NCI-H2227 (cell line): ENCODE results near the gene USP3.
"Not testable (repeated sequence)": the region's sequence is repeated elsewhere in the genome, so short reads cannot be mapped to it uniquely, and the experiment has no call there.

Source experiments
- DNase-seq: peaks from one replicate; lab custom pipeline; 2025; ENCODE audit not compliant: unreplicated experiment; lab: John Stamatoyannopoulos, UW

The USP3 gene

GRCh38 chr15:63605036-63605435, 100.6 kb downstream of the USP3 start:
- no peak for DNase-seq

- no peak for DNase-seq
Observed at GRCh38 chr15:63605816-63606215, 101.4 kb downstream of the USP3 start.

- DNase-seq = no peak
Observed at GRCh38 chr15:63606308-63606707, 101.9 kb downstream of the USP3 start.

GRCh38 chr15:63608989-63609388, 104.6 kb downstream of the USP3 start:
- no peak for DNase-seq

- no peak for DNase-seq
Observed at GRCh38 chr15:63609448-63609847, 105.1 kb downstream of the USP3 start.

- DNase-seq = peak; percentile 64
Observed at GRCh38 chr15:63610209-63610841, 105.9 kb downstream of the USP3 start.

GRCh38 chr15:63611177-63611576, 106.8 kb downstream of the USP3 start:
- no peak for DNase-seq

- no peak for DNase-seq
Observed at GRCh38 chr15:63612300-63612699, 107.9 kb downstream of the USP3 start.

GRCh38 chr15:63615935-63616334, 111.5 kb downstream of the USP3 start:
- DNase-seq = no peak

- DNase-seq = not testable (repeated sequence)
Observed at GRCh38 chr15:63617147-63617546, 112.8 kb downstream of the USP3 start.

GRCh38 chr15:63617627-63618026, 113.2 kb downstream of the USP3 start:
- not testable (repeated sequence) for DNase-seq

- not testable (repeated sequence) for DNase-seq
Observed at GRCh38 chr15:63620760-63621159, 116.4 kb downstream of the USP3 start.

- DNase-seq = no peak
Observed at GRCh38 chr15:63623232-63623969, 119.0 kb downstream of the USP3 start.

- DNase-seq = no peak
Observed at GRCh38 chr15:63626955-63627354, 122.6 kb downstream of the USP3 start.

GRCh38 chr15:63628123-63628822, 123.9 kb downstream of the USP3 start:
- DNase-seq = no peak

GRCh38 chr15:63630036-63630751, 125.8 kb downstream of the USP3 start:
- DNase-seq = no peak

GRCh38 chr15:63633312-63633711, 128.9 kb downstream of the USP3 start:
- DNase-seq = no peak

GRCh38 chr15:63634154-63634553, 129.8 kb downstream of the USP3 start:
- no peak for DNase-seq

GRCh38 chr15:63636518-63637061, 132.2 kb downstream of the USP3 start:
- no peak for DNase-seq

GRCh38 chr15:63638839-63639238, 134.4 kb downstream of the USP3 start:
- no peak for DNase-seq

- no peak for DNase-seq
Observed at GRCh38 chr15:63640146-63640545, 135.8 kb downstream of the USP3 start.
